Vagina (tissue), 2 donors: Measurements from ENCODE around the gene DNAJA3.

Experiments used
- POLR2AphosphoS5 ChIP-seq, 2 donors: sonication (generic); formaldehyde crosslinking; IDR thresholded peaks; one replicate each; pipeline ENCODE4 v1.9.0; 2017; ENCODE audit warnings: antibody characterized with exemption in 2 of 2, mild to moderate bottlenecking in 2 of 2, low read depth in 1 of 2; ENCODE audit not compliant: insufficient read depth in 1 of 2
- TF ChIP-seq, protein P1 (sequence below), 3 experiments: fragments of 450-650 bp in 2 of 3; fragments of 200-600 bp in 1 of 3; sonication (generic) in 1 of 3; IDR thresholded peaks; one replicate each; pipeline ENCODE4 v1.5.1; 2017 to 2019; ENCODE audit warnings: antibody characterized with exemption in 3 of 3, mild to moderate bottlenecking in 2 of 3, moderate library complexity in 2 of 3

GRCh38 chr16:4481526-4481925, 55.9 kb downstream of the DNAJA3 start:
- TF ChIP-seq, protein P1, sequence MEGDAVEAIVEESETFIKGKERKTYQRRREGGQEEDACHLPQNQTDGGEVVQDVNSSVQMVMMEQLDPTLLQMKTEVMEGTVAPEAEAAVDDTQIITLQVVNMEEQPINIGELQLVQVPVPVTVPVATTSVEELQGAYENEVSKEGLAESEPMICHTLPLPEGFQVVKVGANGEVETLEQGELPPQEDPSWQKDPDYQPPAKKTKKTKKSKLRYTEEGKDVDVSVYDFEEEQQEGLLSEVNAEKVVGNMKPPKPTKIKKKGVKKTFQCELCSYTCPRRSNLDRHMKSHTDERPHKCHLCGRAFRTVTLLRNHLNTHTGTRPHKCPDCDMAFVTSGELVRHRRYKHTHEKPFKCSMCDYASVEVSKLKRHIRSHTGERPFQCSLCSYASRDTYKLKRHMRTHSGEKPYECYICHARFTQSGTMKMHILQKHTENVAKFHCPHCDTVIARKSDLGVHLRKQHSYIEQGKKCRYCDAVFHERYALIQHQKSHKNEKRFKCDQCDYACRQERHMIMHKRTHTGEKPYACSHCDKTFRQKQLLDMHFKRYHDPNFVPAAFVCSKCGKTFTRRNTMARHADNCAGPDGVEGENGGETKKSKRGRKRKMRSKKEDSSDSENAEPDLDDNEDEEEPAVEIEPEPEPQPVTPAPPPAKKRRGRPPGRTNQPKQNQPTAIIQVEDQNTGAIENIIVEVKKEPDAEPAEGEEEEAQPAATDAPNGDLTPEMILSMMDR (IDR thresholded peaks at IDR 0.05): no peak
- TF ChIP-seq POLR2AphosphoS5 (IDR thresholded peaks at IDR 0.05; ENCODE audit: insufficient read depth in 1 of 2, low read depth in 1 of 2): no peak
